HG03103 (cell line): ENCODE measurements around the gene SMPD2.

Experiments used
- ATAC-seq: cut with Tn5 transposase; IDR thresholded peaks from one replicate; pipeline ENCODE4 v1.9.1; 2021; ENCODE audit warnings: low read depth; ENCODE audit not compliant: unreplicated experiment

The SMPD2 gene

GRCh38 chr6:109440331-109441068 is at the start of gene SMPD2, which contains the start of gene PPIL6:
Gene SMPD2 (plus strand): TSS chr6:109440724. CDS start chr6:109441122, 398 bp downstream.
Gene PPIL6 (minus strand): TSS chr6:109440628. CDS start chr6:109440590, 38 bp downstream.
- ATAC-seq: peak; percentile 82

GRCh38 chr6:109393157-109393885 is 47.2 kb upstream of the SMPD2 start:
- no peak for ATAC-seq

GRCh38 chr6:109393886-109394281 is 46.6 kb upstream of the SMPD2 start:
- no peak for ATAC-seq

GRCh38 chr6:109396046-109396718 is 44.3 kb upstream of the SMPD2 start:
- ATAC-seq: no peak

GRCh38 chr6:109397020-109397419 is 43.5 kb upstream of the SMPD2 start:
- ATAC-seq: no peak

GRCh38 chr6:109406196-109406595 is 34.3 kb upstream of the SMPD2 start:
- ATAC-seq: no peak

GRCh38 chr6:109411034-109411433 is 29.5 kb upstream of the SMPD2 start:
- no peak for ATAC-seq

GRCh38 chr6:109417646-109418045 is 22.9 kb upstream of the SMPD2 start:
- no peak for ATAC-seq

- ATAC-seq: no peak
Observed at GRCh38 chr6:109420751-109421150, 19.8 kb upstream of the SMPD2 start.

- ATAC-seq: no peak
Observed at GRCh38 chr6:109421184-109421583, 19.3 kb upstream of the SMPD2 start.

- no peak for ATAC-seq
Observed at GRCh38 chr6:109424946-109425345, 15.6 kb upstream of the SMPD2 start.

GRCh38 chr6:109428889-109429477 is 11.5 kb upstream of the SMPD2 start:
- ATAC-seq: no peak

- ATAC-seq: no peak
Observed at GRCh38 chr6:109429496-109429895, 11.0 kb upstream of the SMPD2 start.

- no peak for ATAC-seq
Observed at GRCh38 chr6:109434456-109434855, 6.1 kb upstream of the SMPD2 start.

GRCh38 chr6:109436041-109436440 is 4.5 kb upstream of the SMPD2 start:
- ATAC-seq: no peak

- peak; percentile 18 for ATAC-seq
Observed at GRCh38 chr6:109441069-109441816, 719 bp downstream of the SMPD2 start.

GRCh38 chr6:109442393-109442924 is 1.9 kb downstream of the SMPD2 start:
- ATAC-seq: no peak

GRCh38 chr6:109443425-109443950 is 3.0 kb downstream of the SMPD2 start:
- no peak for ATAC-seq

GRCh38 chr6:109445382-109445781 is 4.9 kb downstream of the SMPD2 start:
- ATAC-seq: no peak

GRCh38 chr6:109446072-109446471 is 5.5 kb downstream of the SMPD2 start:
- no peak for ATAC-seq
